GM18505 (cell line): ENCODE results near the gene TFCP2.

Experiments
- ATAC-seq: cut with Tn5 transposase; IDR thresholded peaks from one replicate; pipeline ENCODE4 v1.9.1; 2021; ENCODE audit not compliant: unreplicated experiment
- POLR2A ChIP-seq: IDR thresholded peaks from 4 replicates; pipeline ENCODE4 v1.6.1; 2011; ENCODE audit warnings: borderline replicate concordance; ENCODE audit not compliant: insufficient read depth, insufficient read length; ENCODE audit errors: extremely low read depth

The TFCP2 gene

DNA sequence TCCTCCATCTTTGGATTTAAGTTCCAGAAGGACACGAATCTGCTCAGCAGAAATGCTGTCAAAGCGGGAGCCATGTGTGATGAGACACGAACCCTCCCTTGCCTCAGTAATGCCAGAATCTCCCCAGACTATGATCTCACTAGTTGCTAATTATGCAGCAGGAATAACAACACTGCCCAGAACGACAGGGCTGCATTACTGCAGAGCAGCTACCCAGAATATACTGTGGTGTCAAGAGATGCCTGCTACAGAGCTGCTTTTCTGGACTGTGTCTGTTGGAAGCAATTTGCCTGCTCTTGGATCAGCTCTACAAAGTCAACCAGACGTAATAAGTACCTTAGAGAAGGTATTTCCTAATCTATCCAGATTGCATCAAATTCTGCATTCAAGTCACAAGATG lies 95.0 kb downstream of the TFCP2 start:
- no peak for ATAC-seq
- no peak for TF ChIP-seq POLR2A

DNA sequence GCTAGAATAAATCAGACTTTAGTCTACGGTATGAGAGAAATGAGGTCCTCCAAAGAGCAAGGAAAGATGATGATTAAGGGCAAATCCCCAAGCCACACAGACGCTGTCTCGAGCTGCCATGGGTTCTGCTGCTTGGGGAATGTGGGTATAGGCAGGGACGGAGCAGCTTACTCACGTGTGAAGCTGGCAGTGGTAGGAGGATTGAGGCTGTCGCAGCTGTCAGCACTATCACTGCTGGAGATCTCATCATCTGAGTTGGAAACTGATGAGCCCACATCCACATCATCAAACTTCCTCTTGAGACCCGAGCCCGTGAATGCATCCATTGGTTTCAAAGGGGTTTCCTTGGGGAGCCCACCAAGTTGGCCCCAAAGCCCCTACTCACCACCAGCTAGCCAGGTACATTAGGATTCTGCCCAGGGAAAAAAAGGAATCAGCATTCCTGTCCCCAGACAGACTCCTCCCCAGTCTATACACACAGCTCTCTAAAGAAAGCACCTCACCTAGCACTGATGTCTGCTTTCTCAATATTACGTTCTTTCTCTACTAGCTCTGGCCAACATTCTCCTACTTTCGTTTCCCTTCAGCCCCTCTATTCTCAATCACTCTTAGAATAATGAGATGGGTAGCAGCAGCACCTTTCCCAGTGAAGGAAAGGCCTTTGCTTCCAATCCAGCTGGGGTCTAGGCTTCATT lies 96.6 kb downstream of the TFCP2 start:
- no peak for ATAC-seq
- no peak for TF ChIP-seq POLR2A

DNA sequence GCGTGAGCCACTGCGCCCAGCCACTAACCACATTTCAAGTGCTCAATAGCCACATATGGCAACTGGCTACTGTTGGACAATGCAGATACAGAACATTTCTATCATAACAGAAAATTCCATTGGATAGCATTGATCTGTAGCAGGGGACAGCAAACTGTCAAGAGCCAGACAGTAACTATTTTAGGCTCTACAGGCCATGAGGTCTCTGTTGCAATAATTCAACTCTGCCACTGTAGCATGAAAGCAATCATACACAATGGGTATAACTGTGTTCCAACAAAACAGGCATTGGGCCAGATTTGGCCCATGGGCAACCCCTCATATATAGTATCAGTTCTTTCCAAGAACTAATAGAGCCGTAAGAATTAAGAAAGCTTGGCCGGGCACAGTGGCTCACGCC lies 97.5 kb downstream of the TFCP2 start:
- no peak for ATAC-seq
- no peak for TF ChIP-seq POLR2A

DNA sequence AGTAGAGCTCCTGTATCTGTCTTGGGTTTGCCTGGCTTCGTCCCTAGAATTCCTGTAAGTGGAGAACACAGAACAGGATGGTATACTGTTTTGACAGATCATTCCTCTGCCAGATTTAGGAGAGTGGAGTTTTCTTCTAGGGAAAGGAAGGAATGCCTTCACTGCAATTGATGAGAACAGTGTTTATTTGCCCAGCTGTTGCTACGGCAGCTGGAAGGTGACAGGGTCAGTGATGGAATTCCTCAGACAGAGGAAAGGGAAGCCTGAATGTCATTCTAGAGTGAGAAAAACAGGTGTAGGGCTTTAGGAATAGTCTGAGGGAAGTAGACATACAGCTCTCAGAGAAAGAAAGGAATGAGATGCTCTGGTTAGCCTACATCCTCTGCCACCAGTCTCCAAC lies 101.3 kb downstream of the TFCP2 start:
- ATAC-seq, result no peak
- no peak for TF ChIP-seq POLR2A

DNA sequence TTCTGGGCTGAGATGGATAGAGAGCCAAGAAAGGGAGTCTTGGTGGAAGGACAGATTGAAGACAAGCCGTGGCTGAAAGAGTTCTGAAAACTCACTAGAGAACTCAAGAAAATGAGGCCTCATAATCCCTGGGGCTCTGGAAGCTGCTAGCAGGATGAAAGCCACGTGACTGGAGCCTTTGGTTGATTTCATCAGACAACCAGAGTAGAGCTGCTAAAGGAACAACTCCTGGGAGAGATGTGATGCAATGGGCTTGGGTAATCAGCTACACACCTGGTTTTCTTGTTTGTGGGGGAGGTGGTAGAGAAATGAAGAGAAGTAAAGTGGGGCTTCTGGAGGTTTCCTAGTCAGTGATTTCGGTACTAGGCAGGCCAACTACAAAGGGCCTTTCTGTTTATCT lies 102.9 kb downstream of the TFCP2 start:
- ATAC-seq, result no peak
- no peak for TF ChIP-seq POLR2A

DNA sequence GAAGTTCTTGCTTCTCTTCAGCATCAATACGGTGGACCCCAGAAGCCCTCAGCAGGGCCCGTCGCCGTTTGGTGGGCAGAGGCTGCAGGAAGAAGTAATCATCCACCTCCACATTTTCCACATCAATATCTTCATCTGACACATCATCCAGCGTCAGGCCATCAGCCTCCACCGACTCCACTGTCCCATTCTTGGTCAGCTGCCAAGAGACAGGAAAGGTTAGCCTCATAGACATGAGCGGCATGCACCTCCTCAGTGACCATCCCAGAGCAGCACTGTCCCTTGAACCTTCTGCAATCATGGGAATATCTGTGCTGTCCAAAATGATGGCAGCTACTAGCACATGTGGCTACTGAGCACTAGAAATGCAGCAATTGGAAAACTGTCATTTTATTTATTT lies 105.2 kb downstream of the TFCP2 start:
- no peak for TF ChIP-seq POLR2A
- ATAC-seq, result no peak

DNA sequence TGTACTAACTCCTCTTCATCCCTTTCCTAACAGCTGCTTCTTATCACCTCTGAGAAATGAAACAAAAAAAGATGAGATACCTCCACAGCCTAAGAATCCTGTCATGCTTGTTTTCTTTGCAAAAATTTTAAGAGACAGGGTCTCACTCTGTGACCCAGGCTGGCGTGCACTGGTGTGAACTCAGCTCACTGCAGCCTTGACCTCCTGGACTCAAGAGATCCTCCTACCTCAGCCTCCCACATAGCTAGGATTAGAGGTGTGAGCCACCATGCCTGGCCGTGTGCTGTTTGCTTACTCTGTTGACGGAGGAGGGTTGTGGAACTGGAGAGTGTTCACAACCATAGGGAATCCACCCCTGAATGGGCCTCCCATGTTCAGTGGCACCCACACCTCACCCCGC lies 105.7 kb downstream of the TFCP2 start:
- TF ChIP-seq POLR2A, result no peak

DNA sequence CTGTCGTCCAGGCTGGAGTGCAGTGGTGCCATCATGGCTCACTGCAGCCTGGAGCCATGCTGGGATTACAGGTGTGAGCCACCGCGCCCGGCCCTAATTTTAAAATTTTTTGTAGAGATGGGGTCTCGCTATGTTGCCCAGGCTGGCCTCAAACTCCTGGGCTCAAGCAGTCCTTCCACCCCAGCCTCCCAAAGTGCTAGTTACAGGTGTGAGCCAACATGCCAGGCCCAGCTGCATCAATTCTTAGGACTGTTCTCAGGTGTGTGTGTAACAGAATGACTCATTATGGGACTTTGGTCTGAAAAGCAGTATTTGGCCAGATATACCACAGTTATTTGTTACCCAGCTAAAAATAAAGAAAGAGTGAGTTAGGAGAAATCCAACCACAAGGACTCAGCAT lies 107.4 kb downstream of the TFCP2 start:
- no peak for TF ChIP-seq POLR2A
- no peak for ATAC-seq

More for the DNA sequence above, 105.7 kb downstream of the TFCP2 start:
- ATAC-seq, result no peak

DNA sequence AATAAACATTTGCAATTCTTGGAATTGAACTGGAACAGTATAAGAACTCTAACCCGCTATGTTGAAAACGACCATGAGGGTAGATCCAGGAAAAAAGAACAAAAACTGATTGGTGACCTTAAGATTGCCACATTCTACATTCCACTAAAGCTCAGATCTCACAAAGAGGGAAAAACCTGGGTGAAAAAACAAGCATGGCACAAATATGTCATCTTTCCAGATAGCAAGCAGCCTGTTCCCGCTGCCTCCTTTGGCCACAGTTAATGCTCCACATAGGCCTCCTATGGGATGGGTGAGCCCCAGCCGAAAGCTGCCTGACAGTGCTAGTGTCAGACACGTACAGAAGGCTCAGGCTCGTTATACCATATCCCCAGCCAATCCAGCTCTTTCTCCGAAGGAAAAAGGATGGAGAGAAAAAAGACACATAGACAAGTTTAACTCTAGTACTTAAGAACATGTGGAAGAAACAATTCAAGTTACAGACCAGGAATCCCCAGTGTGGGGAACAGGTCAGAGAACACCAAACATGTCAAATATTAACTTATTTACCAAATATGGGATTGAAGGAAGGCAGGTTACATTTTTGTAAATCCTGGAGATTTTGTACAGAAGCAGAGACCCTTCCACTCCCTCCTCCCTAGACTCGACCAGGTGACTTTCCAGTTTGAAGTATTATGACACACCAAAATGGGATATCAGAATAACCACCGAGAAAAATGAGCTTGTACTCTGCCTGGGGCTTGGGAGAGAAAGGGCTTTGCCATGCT lies 110.1 kb downstream of the TFCP2 start:
- no peak for TF ChIP-seq POLR2A

DNA sequence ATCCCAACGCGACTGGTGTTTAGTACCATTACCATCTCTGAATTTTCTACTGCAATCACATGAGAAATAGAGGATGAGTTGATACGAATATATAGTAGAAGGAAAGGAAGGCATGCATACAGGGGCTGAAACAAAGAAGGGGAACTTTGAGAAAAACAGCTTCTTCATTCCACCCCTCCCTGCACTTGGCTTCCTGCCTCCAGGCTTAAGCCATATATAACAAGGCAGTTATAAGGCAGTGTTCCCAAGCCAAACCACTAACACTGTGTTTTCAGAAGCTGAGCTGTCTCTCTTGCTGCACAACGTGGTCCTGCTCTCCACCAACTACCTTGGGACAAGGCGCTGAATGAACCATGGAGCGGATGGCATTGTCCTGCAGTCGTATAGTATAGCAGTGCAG lies 113.8 kb downstream of the TFCP2 start:
- no peak for TF ChIP-seq POLR2A
- ATAC-seq, result no peak

More for the DNA sequence above, 110.1 kb downstream of the TFCP2 start:
- ATAC-seq, result no peak

DNA sequence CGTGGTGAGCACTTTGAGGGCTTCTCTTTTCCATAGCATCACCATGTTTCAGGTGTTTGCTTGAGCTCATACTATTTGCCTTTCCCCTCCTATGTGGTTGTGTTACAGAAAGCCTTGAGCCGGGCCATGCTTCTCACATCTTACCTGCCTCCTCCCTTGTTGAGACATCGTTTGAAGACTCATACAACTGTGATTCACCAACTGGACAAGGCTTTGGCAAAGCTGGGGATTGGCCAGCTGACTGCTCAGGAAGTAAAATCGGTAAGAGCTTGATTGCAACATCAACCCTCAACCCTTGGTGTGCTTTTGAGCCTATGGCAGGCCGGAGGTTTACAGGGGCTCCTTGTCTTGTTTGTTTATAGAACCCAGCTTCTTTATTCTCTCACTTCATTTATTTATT lies 116.7 kb downstream of the TFCP2 start:
- TF ChIP-seq POLR2A, result no peak
- ATAC-seq, result no peak

DNA sequence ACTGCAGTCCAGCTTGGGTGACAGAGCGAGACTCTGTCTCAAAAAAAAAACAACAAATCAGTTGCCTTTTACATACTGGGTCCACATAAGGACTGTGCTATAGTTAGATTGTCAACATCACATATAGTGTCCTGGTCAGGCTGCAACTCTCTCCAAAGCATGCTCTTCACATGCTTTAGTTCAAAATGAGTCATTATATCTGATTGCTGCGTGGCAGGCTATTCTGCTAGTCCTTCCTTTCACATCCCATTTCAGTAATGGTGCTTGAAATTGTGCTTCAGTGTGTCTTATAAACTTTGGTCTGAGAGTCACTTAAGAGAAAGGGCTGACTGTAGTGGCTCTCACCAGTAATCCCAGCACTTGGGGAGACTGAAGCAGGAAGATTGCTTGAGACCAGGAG lies 117.9 kb downstream of the TFCP2 start:
- no peak for TF ChIP-seq POLR2A
- ATAC-seq, result no peak

DNA sequence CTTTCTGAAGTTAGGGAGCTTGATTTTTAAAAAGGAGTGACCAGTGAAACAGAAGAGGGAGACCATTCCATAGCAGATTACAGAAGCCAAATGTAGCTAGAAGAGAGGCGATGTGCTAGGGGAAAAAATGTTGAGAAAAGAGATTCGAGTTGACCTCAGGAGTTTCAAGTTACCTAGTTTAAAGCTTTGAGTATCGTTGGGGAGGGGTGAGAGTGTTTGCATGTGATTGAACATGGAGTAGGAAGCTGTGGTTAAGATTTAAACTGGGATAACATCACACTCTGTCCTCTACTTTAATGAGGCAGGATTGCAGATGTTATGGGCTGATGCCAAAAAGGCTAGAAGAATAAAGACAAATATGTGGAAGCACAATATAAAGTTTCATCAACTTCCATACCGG lies 121.1 kb downstream of the TFCP2 start:
- no peak for TF ChIP-seq POLR2A
- ATAC-seq, result no peak

DNA sequence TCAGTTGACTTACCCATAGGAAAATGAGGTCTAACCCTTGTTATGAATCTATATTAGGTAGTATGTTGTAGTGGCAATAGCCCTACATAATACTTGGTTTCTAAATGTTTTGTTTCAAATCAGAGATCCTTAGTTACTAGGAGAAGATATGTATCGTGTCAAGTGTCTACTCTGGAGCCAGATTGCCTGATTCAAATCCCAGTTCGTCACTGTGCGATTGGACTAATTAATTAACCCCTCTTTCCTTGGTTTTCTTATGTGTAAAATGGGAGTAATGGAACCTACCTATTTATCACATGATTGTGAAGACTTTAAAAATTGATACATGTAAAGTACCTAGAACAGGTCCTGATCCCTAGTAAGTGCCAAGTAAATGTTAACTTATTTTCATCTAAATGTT lies 123.4 kb downstream of the TFCP2 start:
- no peak for TF ChIP-seq POLR2A
- no peak for ATAC-seq
